Measurements from ENCODE around the gene IQGAP2.

GRCh38 chr5:76532052-76532451 lies 129.0 kb downstream of the IQGAP2 start:
- no peak for TF ChIP-seq POLR2A (IDR thresholded peaks at IDR 0.05; ENCODE audit: low read length)
- TF ChIP-seq GATA1 (IDR thresholded peaks at IDR 0.05; ENCODE audit: low read depth, low read length), result no peak

Data from erythroblast (primary cell).